T47D (cell line): Measurements from ENCODE around the gene BMPER.

Source experiments
- DNase-seq, 2 experiments: peaks; one replicate each; pipeline versions ENCODE4 v3.0.0 to v3.0.0-alpha.2; 2011 to 2012; ENCODE audit warnings: low read depth in 1 of 2, low spot score in 1 of 2
- JUND ChIP-seq: IDR thresholded peaks from 2 replicates; pipeline ENCODE4 v1.6.1; 2012; ENCODE audit warnings: low read depth
- in situ Hi-C: cut with HindIII; loops from 2 replicates; pipeline ENCODE4 v1.10.0; 2016; ENCODE audit warnings: low sequenced_read_pairs, low pct_unique_long_range_greater_than_20kb

The BMPER gene

DNA sequence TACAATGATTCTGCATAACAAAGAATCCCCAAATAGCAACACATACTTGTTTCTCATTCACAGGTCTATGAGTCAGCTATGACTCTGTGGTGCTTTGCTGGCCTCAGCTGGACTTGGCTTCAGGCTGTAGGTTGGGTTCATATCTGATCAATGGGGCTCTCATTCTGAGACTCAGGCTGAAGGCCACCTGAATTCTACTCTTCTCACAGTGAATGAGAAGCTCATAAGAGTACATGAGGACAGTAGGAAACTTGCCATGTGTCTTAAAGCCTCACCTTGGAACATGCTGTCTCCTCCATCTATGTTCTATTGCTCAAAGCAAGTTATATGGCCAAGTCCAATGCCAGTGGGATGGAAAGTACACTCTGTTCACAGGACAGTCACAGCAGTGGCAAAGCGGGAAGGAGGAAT, 292.9 kb downstream of the BMPER start:
- TF ChIP-seq JUND, result no peak
- DNase-seq, result no peak
- in situ Hi-C loops, result no loop called here
